A673 (cell line): Measurements from ENCODE around the gene AP2M1. TPM values are rescaled to one million over a fixed set of nuclear protein-coding genes. Genes with fewer than 3 reads are reported as not detected.

Source experiments
- BruUV-seq: library from RNA; stranded (reverse); fragments of 400-500 nt; replicated peaks from 2 replicates; lab custom pipeline; 2021; lab: Mats Ljungman, UMichigan
- CTCF ChIA-PET: fragments of 300-600 bp; sonication (Branson Sonifier 250); formaldehyde crosslinking; loops from one replicate; lab custom pipeline; 2022; ENCODE audit warnings: antibody characterized with exemption; lab: Charles Lee
- POLR2A ChIA-PET: fragments of 300-600 bp; sonication (Branson Sonifier 250); formaldehyde crosslinking; loops from one replicate; lab custom pipeline; 2022; ENCODE audit warnings: antibody characterized with exemption; ENCODE audit not compliant: low non-redundant PET; lab: Charles Lee
- DNase-seq: peaks from one replicate; pipeline ENCODE4 v3.0.0-alpha.2; 2015; ENCODE audit warnings: low spot score
- H3K27ac ChIP-seq: fragments of 200-600 bp; sonication (generic); 2 replicates; pipeline ENCODE4 v1.5.1; 2016; ENCODE audit warnings: mixed run types, low read depth, mild to moderate bottlenecking, mixed read lengths, antibody characterized with exemption, low read length; ENCODE audit not compliant: poor library complexity, severe bottlenecking
- H3K27me3 ChIP-seq: fragments of 200-600 bp; sonication (generic); replicated peaks from 2 replicates; pipeline ENCODE4 v1.6.1; 2017; ENCODE audit warnings: mixed run types, low read depth, mild to moderate bottlenecking, mixed read lengths, antibody characterized with exemption, low read length; ENCODE audit not compliant: insufficient read depth, poor library complexity
- H3K36me3 ChIP-seq: fragments of 200-600 bp; sonication (generic); 2 replicates; pipeline ENCODE4 v1.6.1; 2016; ENCODE audit warnings: mixed run types, mild to moderate bottlenecking, mixed read lengths, antibody characterized with exemption, low read length; ENCODE audit not compliant: insufficient read depth, poor library complexity, severe bottlenecking
- H3K4me1 ChIP-seq: fragments of 200-600 bp; sonication (generic); 2 replicates; pipeline ENCODE4 v1.6.1; 2017; ENCODE audit warnings: mixed run types, mild to moderate bottlenecking, mixed read lengths, antibody characterized with exemption, low read length; ENCODE audit not compliant: insufficient read depth, poor library complexity, severe bottlenecking
- H3K4me3 ChIP-seq: fragments of 200-600 bp; sonication (generic); 2 replicates; pipeline ENCODE4 v1.5.1; 2016; ENCODE audit warnings: low read depth, mixed run types, mild to moderate bottlenecking, mixed read lengths, low read length; ENCODE audit not compliant: poor library complexity, severe bottlenecking
- H3K9me3 ChIP-seq: fragments of 200-600 bp; sonication (generic); 2 replicates; pipeline ENCODE4 v1.6.1; 2016; ENCODE audit warnings: mixed run types, low read depth, mild to moderate bottlenecking, mixed read lengths, antibody characterized with exemption, low read length; ENCODE audit not compliant: poor library complexity, severe bottlenecking
- CTCF ChIP-seq: fragments of 300-800, 200-600 bp; sonication (generic); conservative IDR thresholded peaks from 2 replicates; pipeline ENCODE4 v1.5.1; 2017; ENCODE audit warnings: low read depth, mild to moderate bottlenecking, antibody characterized with exemption, low read length, moderate library complexity, mixed read lengths
- EZH2 ChIP-seq: fragments of 200-600 bp; sonication (generic); IDR thresholded peaks from 2 replicates; pipeline ENCODE4 v1.6.1; 2017; ENCODE audit warnings: borderline replicate concordance, low read depth, mild to moderate bottlenecking, mixed read lengths, antibody characterized with exemption, low read length; ENCODE audit not compliant: poor library complexity, severe bottlenecking
- intact Hi-C: fragments of 100-400 bp; cut with micrococcal nuclease; formaldehyde crosslinking; loops from one replicate; pipeline ENCODE4 v1.10.0; 2022; ENCODE audit not compliant: unreplicated experiment
- total RNA-seq: library from RNA; stranded (reverse); gene quantifications from 2 replicates; pipeline ENCODE4 v1.2.3, GENCODE V29; 2021

The AP2M1 gene
- total RNA-seq, 1 experiment from 2014 or later: 419 TPM

GRCh38 chr3:184211718-184212117 lies 37.1 kb downstream of the AP2M1 start:
- DNase-seq: no peak
- no TSS peak for BruUV-seq
- Histone ChIP-seq H3K4me3 (no peak overlapping the region), H3K4me1 (no peaks in the 10 kb centered on the region), H3K36me3 (no peaks in the 10 kb centered on the region), H3K27me3 (peaks cover 6% of the 10 kb centered on the region), H3K27ac (no peak overlapping the region), H3K9me3 (no peaks in the 10 kb centered on the region)
- no peak for TF ChIP-seq EZH2
- TF ChIP-seq CTCF: no peak
- intact Hi-C loops: no loop called here
- ChIA-PET POLR2A (no interaction called here), CTCF (no interaction called here)

GRCh38 chr3:184218814-184219213 lies 44.2 kb downstream of the AP2M1 start:
- no TSS peak for BruUV-seq
- TF ChIP-seq CTCF: no peak
- no peak for TF ChIP-seq EZH2

GRCh38 chr3:184222521-184222920 lies 47.9 kb downstream of the AP2M1 start:
- POLR2A ChIA-PET: no interaction called here
- no peak overlapping the region for H3K4me3 ChIP-seq
- BruUV-seq: no TSS peak
- CTCF ChIA-PET: no interaction called here
- TF ChIP-seq EZH2 (no peak), CTCF (no peak)
- H3K9me3 ChIP-seq: no peaks in the 10 kb centered on the region
- H3K4me1 ChIP-seq: no peaks in the 10 kb centered on the region
- no peak overlapping the region for H3K27ac ChIP-seq
- intact Hi-C loops: no loop called here
- peaks cover 7% of the 10 kb centered on the region for H3K27me3 ChIP-seq
- no peaks in the 10 kb centered on the region for H3K36me3 ChIP-seq
- no peak for DNase-seq

More at GRCh38 chr3:184218814-184219213, 44.2 kb downstream of the AP2M1 start:
- intact Hi-C loops: no loop called here
- Histone ChIP-seq H3K4me3 (no peak overlapping the region), H3K27me3 (no peaks in the 10 kb centered on the region), H3K36me3 (no peaks in the 10 kb centered on the region), H3K27ac (no peak overlapping the region), H3K9me3 (no peaks in the 10 kb centered on the region), H3K4me1 (no peaks in the 10 kb centered on the region)
- DNase-seq: no peak
- CTCF ChIA-PET: no interaction called here
- POLR2A ChIA-PET: no interaction called here
